H4 (cell line): ENCODE measurements around the gene PRKN. TPM values are rescaled to one million over a fixed set of nuclear protein-coding genes. Genes with fewer than 3 reads are reported as not detected.

Source experiments
- DNase-seq: peaks from one replicate; pipeline ENCODE4 v3.0.0-alpha.2; 2015; ENCODE audit warnings: low spot score
- total RNA-seq: library from RNA; depleted of rRNA; stranded (reverse); fragments of >200 nt; shearing (Covaris generic); gene quantifications from 2 replicates; pipeline ENCODE4 v1.2.3, GENCODE V29; 2014

PRKN gene
- total RNA-seq, 1 experiment from 2014 or later = 0.19 TPM

DNA sequence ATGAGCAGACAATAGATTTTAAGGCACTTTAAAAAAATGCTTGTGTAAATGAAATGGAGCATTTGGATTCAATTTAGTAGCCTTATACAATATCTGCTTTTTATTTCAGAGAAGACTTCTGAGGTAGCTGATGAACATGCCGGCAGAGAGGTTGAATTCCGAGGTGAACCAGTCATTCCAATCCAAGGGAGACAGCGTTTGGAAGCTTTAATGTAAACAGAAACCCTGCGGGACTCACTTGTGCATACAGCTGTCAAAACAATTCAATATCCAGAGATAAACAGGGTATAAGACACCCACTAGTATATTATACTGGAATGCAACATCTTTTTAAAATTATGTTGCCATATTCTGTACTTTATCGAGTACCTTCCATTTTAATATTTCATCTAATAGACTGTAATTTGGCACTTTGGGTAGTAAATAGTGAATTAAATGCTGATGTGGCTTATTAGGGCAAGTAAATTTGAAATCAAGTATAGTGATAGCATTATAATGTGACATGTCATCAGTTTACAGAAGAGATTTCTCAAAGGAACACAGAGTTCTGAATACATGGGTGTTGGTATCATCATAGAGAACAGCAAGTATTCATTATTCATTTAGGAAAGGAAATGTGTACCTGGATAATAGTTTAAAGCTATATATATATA lies 347.7 kb downstream of the PRKN start:
- no peak for DNase-seq

DNA sequence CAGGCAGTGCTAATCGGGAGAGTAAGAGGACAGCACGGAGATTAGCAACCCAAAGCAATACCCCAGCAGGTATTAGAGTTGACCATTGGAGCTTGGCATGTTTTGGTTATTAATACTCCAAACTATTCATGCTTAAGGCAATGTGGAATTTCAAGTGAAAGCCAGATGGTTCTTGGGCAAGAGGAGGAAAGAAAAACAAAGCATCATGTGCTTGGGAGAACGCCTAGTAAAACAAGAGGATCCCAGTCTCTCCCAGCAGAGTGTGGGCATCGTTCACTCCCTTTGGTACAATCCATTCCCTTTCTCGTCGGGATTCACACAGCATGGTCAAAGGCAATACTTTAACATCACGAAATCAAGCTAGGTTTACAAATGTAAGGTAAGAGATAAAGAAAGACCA lies 349.8 kb downstream of the PRKN start:
- DNase-seq = no peak

DNA sequence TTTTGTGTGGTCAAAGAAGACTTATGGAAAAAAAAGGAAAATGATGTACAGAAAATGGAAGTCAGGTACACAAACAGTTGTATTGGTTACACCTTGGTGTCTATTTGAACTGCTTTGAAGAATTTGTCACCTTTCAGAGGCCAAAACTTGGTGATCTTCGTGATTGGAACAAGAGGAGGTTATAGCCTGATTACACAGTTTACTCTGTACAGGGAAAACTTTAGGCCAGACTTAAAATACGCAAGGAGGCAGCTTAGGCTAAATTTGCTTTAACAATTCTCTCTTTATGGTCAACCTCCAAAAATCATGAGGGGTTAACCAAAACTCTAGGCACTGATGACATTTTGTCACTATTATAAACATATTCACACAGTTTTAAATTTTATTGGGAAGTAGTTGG lies 353.7 kb downstream of the PRKN start:
- no peak for DNase-seq

DNA sequence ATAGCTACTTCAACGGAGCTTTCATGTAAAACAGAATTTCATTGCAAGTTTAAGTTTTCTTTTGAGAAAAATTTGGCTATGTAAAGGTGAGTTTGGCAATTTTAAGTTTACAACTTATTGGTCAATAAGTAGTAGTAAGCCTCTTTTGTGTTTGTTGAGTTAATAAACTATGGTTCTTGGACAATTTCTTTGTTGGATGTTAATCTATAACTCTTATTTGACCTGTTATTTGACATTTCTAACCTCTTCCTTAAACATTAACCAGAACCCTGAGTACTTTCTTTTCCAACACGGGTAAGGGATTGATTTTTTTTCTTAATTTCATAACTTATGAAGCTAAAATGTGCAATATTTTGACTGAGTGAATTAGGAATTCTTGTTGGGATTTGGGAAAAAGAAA lies 354.4 kb downstream of the PRKN start:
- DNase-seq = no peak

DNA sequence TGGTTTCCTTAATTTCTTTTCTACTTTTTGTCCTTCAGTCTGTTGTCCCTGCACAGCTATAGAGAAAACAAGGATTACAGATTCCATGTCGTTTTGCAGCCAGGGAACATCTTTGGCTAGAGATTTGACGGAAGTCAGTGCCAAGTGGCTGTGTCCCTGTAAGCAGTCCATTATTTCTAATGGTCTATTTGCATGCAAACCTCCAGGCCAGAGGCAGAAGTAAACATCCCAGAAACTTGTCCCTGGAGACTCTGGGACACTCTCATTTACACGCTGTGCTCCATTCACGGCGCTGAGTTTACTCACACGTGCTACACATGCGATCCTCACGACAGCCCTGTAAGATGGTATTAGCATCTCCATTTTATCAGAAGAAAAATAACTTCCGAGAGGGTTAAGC lies 355.5 kb downstream of the PRKN start:
- no peak for DNase-seq

DNA sequence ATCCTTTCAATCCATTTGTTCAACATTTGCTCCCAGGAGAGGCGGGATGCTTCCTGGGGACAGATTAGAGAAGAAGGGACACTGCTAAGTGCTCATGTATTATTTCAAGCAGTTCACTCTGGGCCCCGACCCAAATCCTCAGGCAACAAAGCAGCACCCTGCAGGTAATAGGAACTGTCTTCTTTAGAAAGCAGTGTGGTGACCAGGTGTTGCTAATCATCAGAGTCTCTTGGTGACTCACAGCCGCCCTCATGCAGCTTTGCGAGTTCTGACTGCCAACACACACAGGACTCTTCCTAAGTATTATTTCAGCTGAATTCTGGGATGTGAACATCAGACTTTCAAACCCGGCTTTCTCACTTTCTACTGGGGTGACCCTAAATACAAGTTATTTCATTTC lies 356.4 kb downstream of the PRKN start:
- no peak for DNase-seq

DNA sequence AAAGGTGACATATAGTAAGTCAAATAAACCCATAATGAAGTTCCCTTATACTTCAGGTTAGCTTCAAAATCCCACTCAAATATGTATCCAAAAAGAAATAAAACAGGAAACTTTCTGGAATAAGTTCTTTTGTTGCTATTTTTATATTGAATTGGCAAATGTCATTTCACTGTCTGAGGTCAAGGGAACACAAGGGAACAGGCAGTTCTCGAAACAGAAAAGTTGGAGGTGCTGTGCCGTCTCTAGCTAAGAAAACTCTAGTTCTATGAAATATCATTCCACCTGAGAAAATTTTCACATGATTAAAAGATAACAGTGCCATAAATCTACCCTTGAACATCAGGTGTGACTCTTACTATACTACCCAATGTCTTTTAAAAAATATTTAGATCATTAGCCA lies 358.5 kb downstream of the PRKN start:
- DNase-seq = no peak

DNA sequence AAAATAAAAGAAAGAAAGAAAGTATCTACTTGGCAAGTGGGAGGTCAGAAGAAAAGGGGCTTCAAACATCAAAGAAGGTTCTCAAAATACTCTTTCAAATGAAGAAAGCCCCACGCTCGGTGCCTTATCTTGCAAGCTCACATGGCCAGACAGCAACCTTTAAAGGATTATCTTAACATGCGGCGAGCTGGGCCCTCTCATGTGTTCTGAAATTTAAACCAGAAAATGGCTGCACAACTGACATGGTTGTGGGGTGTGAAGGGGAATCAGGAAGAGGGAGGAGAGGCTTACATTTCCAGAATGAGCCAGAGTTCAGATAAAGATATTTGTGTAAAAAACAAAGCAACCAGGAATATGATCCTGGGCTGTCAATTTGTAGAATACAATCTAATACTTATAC lies 363.1 kb downstream of the PRKN start:
- no peak for DNase-seq

DNA sequence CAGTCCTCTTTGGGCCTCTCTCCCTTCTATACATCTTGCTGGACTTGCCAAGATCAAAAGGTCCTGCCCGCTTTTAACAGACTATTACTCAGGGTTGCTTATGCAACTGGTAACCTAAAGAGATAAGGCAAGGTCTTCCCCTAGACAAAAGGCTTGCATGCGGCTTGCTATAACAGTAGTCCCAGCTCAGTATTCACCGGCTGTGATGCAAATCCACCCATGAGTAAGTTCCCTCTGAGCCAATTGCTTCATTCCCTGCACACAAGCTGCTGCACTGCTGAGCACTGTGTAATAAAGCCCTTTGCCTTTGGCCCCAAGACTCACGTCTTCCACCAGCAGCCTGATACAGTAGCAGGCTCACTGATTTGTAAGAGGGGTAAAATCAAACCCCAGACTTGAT lies 363.8 kb downstream of the PRKN start:
- no peak for DNase-seq

DNA sequence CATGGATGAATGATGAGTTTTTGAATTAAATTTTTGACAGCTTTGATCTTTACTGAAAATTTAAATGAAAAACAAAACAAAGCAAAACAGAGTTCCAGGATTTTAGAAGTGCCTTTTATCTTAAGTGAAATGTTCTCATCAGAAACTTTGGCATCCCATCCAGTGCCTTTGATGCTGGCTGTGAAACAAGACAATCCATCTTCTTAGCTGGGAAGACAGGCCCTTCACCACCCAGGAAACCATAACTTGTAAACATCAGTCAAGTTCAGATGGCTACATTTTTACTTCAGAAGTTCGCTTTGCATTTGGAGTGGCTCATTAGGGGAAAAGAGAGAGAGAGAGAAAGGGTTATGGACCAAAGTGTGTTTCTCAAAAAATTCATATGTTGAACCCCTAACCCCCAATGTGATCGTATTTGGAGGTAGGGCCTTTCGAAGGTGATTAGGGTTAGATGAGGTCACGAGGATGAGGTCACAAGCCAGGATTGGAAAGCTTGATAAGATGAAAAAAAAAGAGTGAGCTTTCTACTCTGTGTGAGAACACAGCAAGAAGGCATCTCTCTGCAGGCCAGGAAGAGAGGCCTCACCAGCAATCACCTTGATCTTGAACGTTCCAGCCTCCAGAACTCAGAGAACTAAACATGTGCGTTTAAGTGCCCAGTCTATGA lies 366.5 kb downstream of the PRKN start:
- no peak for DNase-seq

DNA sequence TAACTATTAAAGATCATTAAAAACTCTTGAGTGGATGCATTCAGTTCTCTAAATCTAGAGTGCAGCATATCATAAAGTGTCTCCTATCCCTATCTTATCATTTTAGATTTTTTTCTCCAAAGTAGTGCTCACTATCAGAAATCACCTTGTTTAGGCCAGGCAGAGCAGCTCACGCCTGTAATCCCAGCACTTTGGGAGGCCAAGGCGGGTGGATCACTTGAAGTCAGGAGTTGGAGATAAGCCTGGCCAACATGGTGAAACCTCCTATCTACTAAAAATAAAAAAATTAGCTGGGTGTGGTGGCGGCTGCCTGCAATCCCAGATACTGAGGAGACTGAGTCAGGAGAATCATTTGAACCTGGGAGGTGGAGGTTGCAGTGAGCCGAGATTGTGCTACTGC lies 368.9 kb downstream of the PRKN start:
- DNase-seq = no peak

DNA sequence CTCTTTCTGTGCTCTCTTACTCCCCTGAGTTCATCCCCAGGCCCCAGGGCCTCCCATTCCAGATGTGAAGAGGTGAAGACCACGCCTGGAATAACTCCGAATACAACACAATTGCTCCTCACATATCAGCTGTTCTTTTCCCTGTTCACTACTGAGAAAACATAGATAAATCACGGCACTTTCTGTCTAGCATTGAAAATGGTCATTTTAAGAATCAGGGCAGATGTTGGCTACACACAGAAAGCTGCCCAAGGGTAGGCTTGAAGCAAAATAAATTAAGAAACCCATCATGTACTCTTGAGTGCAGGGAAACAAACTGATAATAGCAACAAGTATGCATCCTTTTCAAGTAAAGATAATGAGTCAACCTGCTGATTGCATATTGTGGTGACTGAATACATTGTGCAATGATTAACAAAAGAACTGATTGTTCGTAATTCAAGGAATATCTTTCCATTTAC lies 382.5 kb downstream of the PRKN start:
- DNase-seq = no peak

DNA sequence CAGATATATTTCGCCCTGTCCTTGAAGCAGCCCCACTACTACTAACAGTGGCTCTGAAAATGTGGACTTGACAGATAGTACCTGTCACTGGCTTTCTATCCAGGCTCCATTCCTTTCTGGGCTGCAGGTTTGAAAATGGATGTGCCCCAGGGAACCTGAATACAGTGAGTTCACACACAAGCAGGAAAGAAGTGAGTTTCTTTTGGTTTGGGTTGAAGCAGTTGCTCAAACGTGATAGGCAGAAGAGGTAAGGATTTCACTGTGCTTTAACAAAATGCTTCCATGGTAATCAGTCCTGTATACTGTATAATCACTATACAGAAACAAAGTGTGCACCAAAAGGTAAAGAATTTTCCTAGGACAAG lies 382.9 kb downstream of the PRKN start:
- DNase-seq = no peak

DNA sequence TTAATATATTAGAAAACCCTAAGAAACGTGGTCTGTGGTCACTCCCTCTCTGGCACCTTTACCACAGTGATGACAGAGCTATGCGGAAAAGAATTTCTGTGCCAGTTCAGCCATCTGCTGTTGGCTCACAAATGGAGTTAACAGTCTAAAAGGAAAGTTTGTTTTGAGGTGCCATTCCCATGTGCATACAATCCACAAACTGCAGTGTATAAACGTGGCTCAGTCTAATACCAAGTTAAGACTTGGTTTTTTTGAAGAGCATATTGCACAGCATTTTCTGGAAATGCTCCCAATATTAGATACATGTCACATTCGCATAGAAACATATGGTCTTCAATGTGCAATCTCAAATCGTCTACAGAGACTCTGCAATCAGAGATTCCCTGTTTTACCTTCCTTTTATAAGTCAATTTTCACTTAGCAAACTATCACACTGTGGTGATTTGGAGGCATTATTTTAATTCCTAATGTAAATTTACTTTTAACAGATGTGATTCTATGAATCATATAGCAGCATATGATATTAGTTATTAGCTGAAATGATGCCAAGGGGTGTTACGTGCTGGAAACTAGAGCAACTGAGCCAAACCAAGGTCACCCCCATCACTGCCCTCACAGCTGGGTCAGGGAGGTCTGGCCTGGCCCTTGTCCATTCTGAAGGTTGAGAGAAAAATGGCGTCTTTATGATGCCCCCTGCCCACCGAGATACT lies 383.5 kb downstream of the PRKN start:
- peak; percentile 3 for DNase-seq

DNA sequence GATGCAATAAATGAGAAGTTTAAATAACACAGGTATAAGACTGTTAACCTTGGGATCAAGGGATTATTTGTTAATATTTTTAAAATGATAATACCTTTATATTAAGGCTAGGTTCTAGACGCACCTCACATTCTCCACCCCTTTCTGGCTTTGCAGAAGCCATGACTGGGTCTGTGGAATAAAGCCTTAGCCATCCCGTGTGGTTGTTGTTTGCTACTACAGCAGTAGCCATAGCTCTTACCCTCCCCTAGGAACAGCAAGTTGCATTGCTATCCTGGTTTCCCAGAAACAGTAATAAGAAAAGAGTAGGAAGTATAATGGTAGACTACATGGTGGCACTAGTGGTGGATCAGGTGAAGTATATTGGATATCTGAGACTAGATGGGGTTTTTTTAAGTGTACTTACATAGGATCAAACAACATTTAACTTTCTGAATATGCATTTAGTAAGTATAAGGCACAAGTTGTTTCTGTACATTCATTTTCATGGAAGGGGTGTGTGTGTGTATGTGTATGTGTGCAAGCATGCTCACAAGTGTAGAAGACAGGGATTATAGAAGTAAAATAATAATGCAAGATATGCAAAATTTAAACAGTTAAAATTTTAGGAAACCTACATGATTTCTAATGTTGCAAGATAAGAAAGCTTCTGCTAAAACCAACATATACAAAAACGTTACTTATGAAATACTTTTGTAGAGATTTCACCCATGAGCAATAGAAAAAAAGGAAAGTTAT lies 384.2 kb downstream of the PRKN start:
- peak; percentile 6 for DNase-seq

DNA sequence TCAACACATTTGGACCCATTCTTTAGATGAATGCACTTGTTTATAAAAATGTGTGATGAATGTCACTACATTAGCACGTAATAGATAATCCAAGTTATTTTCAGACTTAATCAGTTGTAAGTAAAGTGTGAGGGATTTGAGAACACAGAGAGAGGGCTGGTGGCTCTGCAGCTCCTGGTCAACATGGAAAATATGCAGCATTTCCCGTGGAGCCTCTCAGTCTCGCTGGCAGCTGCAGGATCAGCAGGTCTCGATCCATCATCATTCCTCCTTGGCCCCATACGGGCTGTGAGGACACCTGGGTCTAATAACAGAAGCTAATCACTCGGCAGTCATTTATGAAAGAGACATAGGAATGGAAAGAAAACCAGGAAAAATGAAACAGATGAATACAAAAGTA lies 390.2 kb downstream of the PRKN start:
- no peak for DNase-seq

DNA sequence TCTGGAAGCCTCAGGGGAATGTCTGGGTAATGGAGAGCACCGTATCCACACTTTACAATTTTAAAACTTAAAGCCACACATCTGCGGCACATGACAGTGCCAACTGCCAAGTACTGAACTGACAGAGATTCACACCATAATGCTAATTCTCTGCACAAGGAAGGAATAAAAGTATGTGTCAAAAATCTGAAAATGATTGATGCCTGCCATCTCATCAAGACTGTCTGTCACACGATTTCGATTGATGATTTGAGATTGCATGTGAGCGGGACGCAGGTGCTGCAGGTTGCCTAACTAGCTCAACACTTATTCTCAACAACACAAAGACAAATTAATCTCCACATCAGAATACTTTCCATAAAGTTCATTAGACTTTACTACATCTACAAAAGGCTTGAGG lies 391.2 kb downstream of the PRKN start:
- DNase-seq = no peak

DNA sequence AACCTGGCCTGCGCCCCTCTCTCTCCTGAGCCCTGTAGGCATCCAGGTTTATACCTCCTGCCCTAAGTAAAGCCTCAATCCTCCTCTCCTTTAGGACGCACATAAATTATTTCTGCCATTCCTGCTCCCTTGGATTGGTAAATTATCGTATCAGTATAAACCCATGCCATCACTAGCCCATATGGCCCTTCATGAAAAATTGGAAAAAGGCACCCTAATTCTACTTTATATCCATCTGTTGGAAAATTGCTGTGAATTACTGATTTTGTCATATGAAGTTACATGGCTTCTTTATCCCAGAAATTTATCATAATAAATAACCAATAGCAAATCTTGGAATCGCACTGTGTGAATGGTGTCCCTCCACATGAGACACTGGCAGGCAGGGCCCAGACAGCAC lies 395.2 kb downstream of the PRKN start:
- DNase-seq = no peak

DNA sequence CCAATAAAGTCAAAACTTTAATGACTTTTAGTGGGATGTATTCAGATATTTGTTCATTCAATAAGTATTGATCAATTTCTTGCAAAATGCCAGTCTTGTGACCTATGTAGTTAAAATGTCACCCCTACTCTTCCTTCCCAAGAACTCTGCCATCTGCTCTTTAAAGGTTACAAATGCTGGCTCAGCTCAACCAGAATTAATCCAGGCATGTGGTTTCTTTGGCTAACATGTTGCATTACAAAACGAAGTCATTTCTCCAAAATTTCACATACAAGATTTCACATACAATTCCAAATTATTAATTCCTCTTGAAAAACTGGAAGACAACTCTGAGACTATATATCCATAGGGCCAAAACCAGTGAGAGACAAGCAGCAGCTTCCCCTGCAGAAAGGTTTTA lies 395.7 kb downstream of the PRKN start:
- DNase-seq = no peak

DNA sequence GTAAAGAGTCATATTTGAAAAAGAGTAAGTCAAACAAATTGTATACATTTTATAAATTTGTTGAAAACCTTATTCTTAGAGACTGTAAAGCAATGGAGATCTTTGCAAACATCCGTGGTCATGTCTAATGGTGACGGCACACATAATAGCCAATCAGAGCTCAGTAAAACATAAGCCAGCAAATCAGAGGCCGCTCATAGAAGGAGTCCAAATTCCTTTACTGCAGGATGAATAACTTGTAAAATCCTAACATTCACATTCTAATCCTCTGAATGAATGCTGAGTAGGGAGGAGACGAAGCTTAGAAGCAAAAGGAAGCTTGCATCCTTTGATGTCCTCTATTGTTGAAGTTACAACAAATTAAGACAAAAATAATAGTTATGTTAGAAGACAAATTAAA lies 401.7 kb downstream of the PRKN start:
- DNase-seq = no peak

DNA sequence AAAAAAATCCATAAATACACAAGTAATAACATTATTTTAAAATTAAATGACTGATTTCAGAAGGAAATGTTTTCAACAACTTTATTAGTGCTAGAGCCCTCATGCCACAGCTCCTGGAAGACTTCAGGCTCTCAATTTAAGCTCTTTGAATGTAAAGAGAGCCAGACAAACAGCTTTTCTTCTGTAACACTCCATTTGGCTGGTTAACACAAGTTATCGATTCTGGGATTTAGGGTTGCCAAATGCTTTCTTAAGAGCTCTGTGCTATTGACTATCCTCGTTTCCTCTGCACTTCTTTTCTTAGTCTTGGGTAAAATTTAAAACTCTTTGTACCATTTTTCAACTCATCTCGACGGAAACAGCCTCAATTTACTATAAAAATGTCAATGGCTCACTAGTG lies 402.5 kb downstream of the PRKN start:
- no peak for DNase-seq

DNA sequence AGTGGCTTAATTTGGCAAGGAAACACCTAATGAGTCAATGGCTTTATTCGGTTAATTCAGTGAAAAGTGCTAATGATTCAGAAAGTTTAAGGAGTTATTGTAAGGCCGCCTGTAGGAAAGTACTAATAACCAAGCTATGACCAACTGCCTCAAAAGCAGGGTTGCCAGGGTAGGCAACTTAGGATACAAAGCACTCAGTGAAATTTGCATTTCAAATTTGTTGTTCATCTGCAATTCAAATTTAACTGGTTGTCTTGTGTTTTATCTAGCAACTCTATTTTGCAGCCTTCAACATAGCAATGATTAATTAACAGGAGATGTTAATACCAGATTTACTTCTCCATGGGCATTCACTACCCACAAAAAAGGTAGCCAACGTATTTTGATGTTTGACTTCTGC lies 412.3 kb downstream of the PRKN start:
- DNase-seq = no peak
